Heart left ventricle (tissue), 13 donors: Measurements from ENCODE around the gene USP10.

ENCODE experiments used
- CTCF ChIP-seq, 12 donors: fragments of 200-600 bp; sonication (generic) in 4 of 12; IDR thresholded peaks; one replicate each; pipeline versions ENCODE4 v1.5.0 to v1.8.0; 2018 to 2022; ENCODE audit warnings: antibody characterized with exemption in 12 of 12, mild to moderate bottlenecking in 5 of 12
- POLR2A ChIP-seq, 2 donors: fragments of 450-650 bp; IDR thresholded peaks; one replicate each; pipeline ENCODE4 v1.6.1; 2017; ENCODE audit warnings: antibody characterized with exemption in 2 of 2, mild to moderate bottlenecking in 2 of 2, moderate library complexity in 2 of 2
- donor health status: ischemic (EF 13 %, LVEDD 7.1; RV severe dilation, severe dysfunction).
- donor health status: DM: no; HTN: yes; CAD: no.
- donor health status: DM: no; HTN: no; CAD: no.
- donor health status: ischemic (EF 25% LVEDD 6.9; RV normal size, moderate dysfunction).
- donor health status: ischemic (EF 25% LVEDD 5.7; RV mildly dilated, moderate dysfunction).
- donor health status: ischemic (EF 35%, LVEDD 5.7; RV mildly dilated, moderate dysfunction).
- donor health status: nonischemic (EF 11% LVEDD 7.7; RV severe dilation, severe dysfunction).
- donor health status: DM: yes; HTN: yes; CAD: no.
- donor health status: PGD.
- donor health status: ischemic (EF 29% LVEDD 5.4; RV normal size, mild dysfunction).
- donor health status: nonischemic (EF 23%, LVEDD 6.1; RV moderate dilation, normal function).

GRCh38 chr16:84751947-84752346 is 52.1 kb downstream of the USP10 start:
- no peak for TF ChIP-seq CTCF (IDR thresholded peaks at IDR 0.05)
- no peak for TF ChIP-seq POLR2A (IDR thresholded peaks at IDR 0.05)
